GM19328 (cell line): ENCODE results near the gene STX8.

Experiments
- ATAC-seq: cut with Tn5 transposase; IDR thresholded peaks from one replicate; pipeline ENCODE4 v1.9.1; 2021; ENCODE audit warnings: mild to moderate bottlenecking, moderate library complexity; ENCODE audit not compliant: unreplicated experiment

STX8 gene

GRCh38 chr17:9446528-9446927, 129.1 kb downstream of the STX8 start:
- no peak for ATAC-seq

- ATAC-seq: no peak
These were observed 130.2 kb downstream of the STX8 start for GRCh38 chr17:9445424-9445823.

GRCh38 chr17:9444687-9445086, 130.9 kb downstream of the STX8 start:
- no peak for ATAC-seq

GRCh38 chr17:9443811-9444210, 131.8 kb downstream of the STX8 start:
- ATAC-seq: no peak

- ATAC-seq: no peak
These were observed 135.8 kb downstream of the STX8 start for GRCh38 chr17:9439851-9440250.

GRCh38 chr17:9436630-9437029, 139.0 kb downstream of the STX8 start:
- ATAC-seq: no peak

GRCh38 chr17:9435165-9435564, 140.5 kb downstream of the STX8 start:
- no peak for ATAC-seq

- no peak for ATAC-seq
These were observed 141.0 kb downstream of the STX8 start for GRCh38 chr17:9434642-9435057.

GRCh38 chr17:9432934-9433421, 142.6 kb downstream of the STX8 start:
- no peak for ATAC-seq

- ATAC-seq: no peak
These were observed 143.3 kb downstream of the STX8 start for GRCh38 chr17:9432134-9432885.

- ATAC-seq: no peak
These were observed 144.0 kb downstream of the STX8 start for GRCh38 chr17:9431620-9432019.

GRCh38 chr17:9427465-9428315, 147.9 kb downstream of the STX8 start:
- no peak for ATAC-seq

- no peak for ATAC-seq
These were observed 151.5 kb downstream of the STX8 start for GRCh38 chr17:9424071-9424640.

GRCh38 chr17:9421525-9421924, 154.1 kb downstream of the STX8 start:
- ATAC-seq: no peak

- no peak for ATAC-seq
These were observed 155.6 kb downstream of the STX8 start for GRCh38 chr17:9419932-9420453.

- ATAC-seq: peak; percentile 98
These were observed 161.1 kb downstream of the STX8 start for GRCh38 chr17:9414471-9414870.

GRCh38 chr17:9410737-9411136, 164.9 kb downstream of the STX8 start:
- no peak for ATAC-seq

- no peak for ATAC-seq
These were observed 165.3 kb downstream of the STX8 start for GRCh38 chr17:9410301-9410700.

- no peak for ATAC-seq
These were observed 165.7 kb downstream of the STX8 start for GRCh38 chr17:9409878-9410277.

- no peak for ATAC-seq
These were observed 166.5 kb downstream of the STX8 start for GRCh38 chr17:9408868-9409829.
